Stomach smooth muscle (tissue), 2 donors: Measurements from ENCODE around the gene GLCE.

Experiments used
- H3K27ac ChIP-seq: one replicate; pipeline ENCODE4 v1.7.0; 2013; ENCODE audit warnings: mild to moderate bottlenecking, low read length, inconsistent platforms
- H3K27me3 ChIP-seq, 2 donors: one replicate each; pipeline ENCODE4 v1.7.0; 2013; ENCODE audit warnings: low read length in 2 of 2; ENCODE audit not compliant: insufficient read depth in 2 of 2, control insufficient read depth in 1 of 2
- H3K36me3 ChIP-seq, 2 donors: one replicate each; pipeline ENCODE4 v1.7.0; 2013; ENCODE audit warnings: low read length in 2 of 2; ENCODE audit not compliant: control insufficient read depth in 2 of 2, insufficient read depth in 2 of 2
- H3K4me1 ChIP-seq: one replicate; pipeline ENCODE4 v1.7.0; 2013; ENCODE audit warnings: low read length; ENCODE audit not compliant: control insufficient read depth, insufficient read depth
- H3K4me3 ChIP-seq, 2 donors: one replicate each; pipeline ENCODE4 v1.7.0; 2013; ENCODE audit warnings: low read length in 2 of 2
- H3K9ac ChIP-seq, 2 donors: one replicate each; pipeline ENCODE4 v1.7.0; 2013; ENCODE audit warnings: low read length in 2 of 2, mild to moderate bottlenecking in 1 of 2
- H3K9me3 ChIP-seq, 2 donors: one replicate each; pipeline ENCODE4 v1.7.0; 2013; ENCODE audit warnings: low read length in 2 of 2; ENCODE audit not compliant: control insufficient read depth in 2 of 2
- donor health status: healthy.
- donor health status: Pancreatic carcinoma.

The GLCE gene

DNA sequence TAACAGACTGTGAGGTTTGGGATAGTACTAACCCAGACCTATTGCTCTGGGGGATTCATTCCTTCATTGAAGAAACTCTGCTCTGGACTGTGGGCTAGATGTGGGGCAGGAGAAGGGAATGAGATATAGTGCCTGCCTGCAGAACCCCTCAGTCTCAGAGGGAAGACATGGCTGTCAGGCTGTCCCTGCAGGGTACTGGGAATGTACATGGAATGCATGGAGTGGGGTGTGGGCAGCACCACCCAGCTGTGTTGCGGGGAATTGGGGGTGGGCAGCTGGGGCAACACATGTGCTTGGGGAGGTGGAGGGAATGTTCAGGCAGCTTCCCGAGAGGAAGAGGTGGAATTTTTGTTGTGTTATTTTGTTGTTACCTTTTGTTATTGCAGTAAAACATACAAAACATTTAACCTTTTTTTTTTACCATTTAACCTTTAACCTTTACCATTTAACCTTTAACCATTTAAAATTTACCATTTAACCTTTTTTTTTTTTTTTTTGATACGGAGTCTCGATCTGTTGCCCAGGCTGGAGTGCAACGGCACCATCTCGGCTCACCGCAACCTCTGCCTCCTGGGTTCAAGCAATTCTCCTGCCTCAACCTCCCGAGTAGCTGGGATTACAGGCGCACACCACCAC, 145.6 kb downstream of the GLCE start:
- no peak overlapping the region for H3K27ac ChIP-seq
- no peaks in the 10 kb centered on the region for H3K36me3 ChIP-seq
- no peak overlapping the region for H3K4me3 ChIP-seq
- peaks cover 9 to 12% of the 10 kb centered on the region in 2 donors for H3K27me3 ChIP-seq
- H3K9me3 ChIP-seq, result peaks cover 0 to 3% of the 10 kb centered on the region in 2 donors
- H3K4me1 ChIP-seq, result no peaks in the 10 kb centered on the region
- no peak overlapping the region for H3K9ac ChIP-seq

DNA sequence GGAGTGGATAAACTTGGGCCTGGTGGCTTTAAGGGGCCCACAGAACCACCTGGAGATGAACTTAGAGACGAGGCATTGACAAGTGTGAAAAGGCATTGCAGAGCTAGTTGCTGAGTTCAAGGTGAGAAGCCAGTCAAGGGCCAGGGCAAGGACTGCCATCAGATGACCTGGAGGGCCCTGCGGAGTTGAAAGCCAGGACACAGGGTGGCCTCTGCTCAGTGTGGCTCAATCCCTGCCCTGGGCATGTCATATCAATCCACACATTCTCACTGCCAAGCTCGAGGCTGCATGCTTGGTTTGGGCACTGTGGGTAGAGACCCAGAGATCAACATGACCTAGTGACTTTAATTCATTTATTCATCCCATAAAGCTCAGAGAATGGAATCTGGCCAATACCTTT, 147.5 kb downstream of the GLCE start:
- Histone ChIP-seq H3K4me1 (no peaks in the 10 kb centered on the region), H3K36me3 (no peaks in the 10 kb centered on the region), H3K9ac (no peak overlapping the region), H3K9me3 (peaks cover 0 to 3% of the 10 kb centered on the region in 2 donors), H3K27me3 (peaks cover 0 to 6% of the 10 kb centered on the region in 2 donors), H3K4me3 (no peak overlapping the region), H3K27ac (no peak overlapping the region)

DNA sequence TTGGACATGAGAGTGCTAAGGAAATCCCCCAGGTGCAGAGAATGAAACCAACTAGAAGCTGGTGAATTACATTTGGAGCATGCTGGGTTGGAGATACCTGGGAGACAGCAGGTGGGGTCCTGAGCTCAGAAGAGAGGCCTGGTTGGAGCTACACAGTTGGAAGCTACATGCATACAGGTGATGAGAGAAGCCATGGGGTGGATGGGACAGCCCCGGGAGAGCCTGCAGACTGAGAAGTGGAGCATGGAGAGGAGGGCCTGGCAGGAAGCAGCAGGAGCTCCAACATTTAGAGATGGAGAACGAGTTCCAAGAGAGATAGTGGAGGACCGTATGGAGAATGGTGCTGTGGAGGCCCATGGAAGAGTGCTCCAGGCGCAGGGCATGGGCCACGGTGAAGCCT, 148.5 kb downstream of the GLCE start:
- peaks cover 3% of the 10 kb centered on the region for H3K4me1 ChIP-seq
- no peak overlapping the region for H3K9ac ChIP-seq
- no peak overlapping the region for H3K4me3 ChIP-seq
- H3K27me3 ChIP-seq, result peaks cover 0 to 7% of the 10 kb centered on the region in 2 donors
- no peak overlapping the region for H3K27ac ChIP-seq
- no peaks in the 10 kb centered on the region for H3K36me3 ChIP-seq
- peaks cover 0 to 3% of the 10 kb centered on the region in 2 donors for H3K9me3 ChIP-seq

DNA sequence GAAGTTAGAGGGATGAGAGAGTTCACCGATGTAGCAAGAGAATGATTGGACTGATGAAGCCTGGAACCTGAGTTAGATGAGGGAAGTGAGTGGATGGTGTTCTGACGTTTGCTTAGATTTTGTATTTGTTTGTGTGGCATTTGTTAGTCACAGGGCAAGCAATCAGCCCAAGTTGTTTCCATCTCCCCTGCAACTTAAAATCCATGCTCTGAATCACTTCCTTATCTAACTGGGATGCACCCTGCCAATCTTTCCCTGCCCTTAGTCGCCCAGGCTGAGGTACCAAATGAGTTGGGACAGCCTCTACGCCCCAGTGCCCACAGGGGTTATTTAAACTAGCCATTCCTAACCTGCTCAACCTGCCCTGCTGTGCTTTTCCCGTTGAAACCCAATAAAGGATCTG, 150.9 kb downstream of the GLCE start:
- H3K4me1 ChIP-seq, result peaks cover 3% of the 10 kb centered on the region
- no peak overlapping the region for H3K27ac ChIP-seq
- no peak overlapping the region for H3K4me3 ChIP-seq

DNA sequence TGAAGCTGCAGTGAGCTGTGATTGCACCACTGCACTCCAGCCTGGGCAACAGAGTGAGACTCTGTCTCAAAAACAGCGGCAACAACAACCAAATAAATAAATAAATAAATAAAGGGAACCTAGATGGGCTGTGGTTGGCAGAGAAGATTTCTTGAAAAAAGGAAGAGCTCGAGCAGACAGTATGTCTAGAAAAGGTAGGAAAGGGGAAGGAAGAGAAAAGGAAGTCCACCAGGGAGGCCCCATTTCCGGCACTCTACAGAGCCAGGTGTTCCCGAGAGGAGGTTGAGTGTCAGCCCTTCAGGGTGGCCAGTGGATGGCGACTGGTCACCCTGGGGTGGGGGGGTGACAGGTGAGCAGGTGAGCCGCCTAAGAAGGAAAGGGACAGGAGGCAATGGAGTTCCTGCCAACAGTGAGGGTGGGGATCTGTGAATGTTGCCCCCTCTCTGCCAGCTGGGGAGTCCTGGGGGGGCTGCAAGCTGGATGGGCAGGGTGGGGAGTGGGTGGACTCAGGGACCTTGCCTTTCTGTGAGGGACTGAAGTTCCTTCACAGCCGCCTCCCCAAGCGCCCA, 153.1 kb downstream of the GLCE start:
- Histone ChIP-seq H3K27ac (no peak overlapping the region), H3K4me3 (no peak overlapping the region), H3K9ac (no peak overlapping the region), H3K27me3 (peaks cover 0 to 9% of the 10 kb centered on the region in 2 donors), H3K36me3 (no peaks in the 10 kb centered on the region), H3K9me3 (no peaks in the 10 kb centered on the region), H3K4me1 (peaks cover 3% of the 10 kb centered on the region)

More for the DNA sequence above, 150.9 kb downstream of the GLCE start:
- Histone ChIP-seq H3K9ac (no peak overlapping the region), H3K36me3 (no peaks in the 10 kb centered on the region), H3K9me3 (peaks cover 0 to 3% of the 10 kb centered on the region in 2 donors), H3K27me3 (peaks cover 0 to 7% of the 10 kb centered on the region in 2 donors)

DNA sequence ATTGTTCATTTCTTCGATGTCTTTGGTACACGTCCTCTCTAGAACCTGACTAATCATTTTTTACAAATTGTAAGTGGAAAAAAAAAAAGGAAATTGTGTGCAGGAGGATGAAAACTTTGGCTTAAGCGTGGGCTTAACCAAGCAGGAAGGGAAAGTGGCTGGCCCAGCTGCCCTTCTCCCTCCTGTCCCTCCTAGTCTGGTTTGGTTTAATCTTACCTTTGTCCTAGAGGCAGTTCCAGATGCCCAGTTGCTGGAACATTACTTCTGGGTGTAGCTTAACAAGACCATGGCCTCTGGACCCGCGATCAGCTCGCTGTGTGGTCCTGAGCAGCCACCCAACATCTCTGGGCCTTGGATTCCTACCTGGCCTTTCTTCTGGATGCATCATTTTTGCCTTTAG, 153.7 kb downstream of the GLCE start:
- Histone ChIP-seq H3K27me3 (peaks cover 0 to 7% of the 10 kb centered on the region in 2 donors), H3K9ac (no peak overlapping the region), H3K27ac (no peak overlapping the region), H3K9me3 (no peaks in the 10 kb centered on the region), H3K4me1 (peaks cover 3% of the 10 kb centered on the region), H3K4me3 (no peak overlapping the region), H3K36me3 (no peaks in the 10 kb centered on the region)

DNA sequence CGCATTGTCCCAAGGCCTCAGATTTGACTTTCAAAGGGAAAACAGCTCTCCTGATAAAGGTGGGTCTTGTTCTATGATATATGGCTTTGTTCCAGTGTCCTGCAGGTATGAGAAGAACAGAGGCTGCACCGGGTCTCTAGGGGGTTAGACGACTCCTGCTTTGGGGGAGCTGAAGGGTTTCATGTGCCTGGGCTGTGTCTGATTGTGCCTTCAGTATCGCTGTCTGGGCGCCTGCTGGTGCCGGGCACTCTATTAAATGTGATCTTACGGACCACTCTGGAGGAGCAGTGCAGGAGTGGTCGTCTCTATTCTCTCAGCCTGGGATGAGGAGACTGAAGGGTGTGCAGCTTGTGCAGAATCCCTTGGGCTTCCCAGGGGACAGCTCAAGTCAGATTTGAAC, 154.3 kb downstream of the GLCE start:
- no peak overlapping the region for H3K9ac ChIP-seq
- peaks cover 3% of the 10 kb centered on the region for H3K4me1 ChIP-seq
- H3K9me3 ChIP-seq, result no peaks in the 10 kb centered on the region
- H3K27ac ChIP-seq, result no peak overlapping the region
- no peak overlapping the region for H3K4me3 ChIP-seq
- H3K36me3 ChIP-seq, result no peaks in the 10 kb centered on the region
- H3K27me3 ChIP-seq, result peaks cover 0 to 6% of the 10 kb centered on the region in 2 donors

DNA sequence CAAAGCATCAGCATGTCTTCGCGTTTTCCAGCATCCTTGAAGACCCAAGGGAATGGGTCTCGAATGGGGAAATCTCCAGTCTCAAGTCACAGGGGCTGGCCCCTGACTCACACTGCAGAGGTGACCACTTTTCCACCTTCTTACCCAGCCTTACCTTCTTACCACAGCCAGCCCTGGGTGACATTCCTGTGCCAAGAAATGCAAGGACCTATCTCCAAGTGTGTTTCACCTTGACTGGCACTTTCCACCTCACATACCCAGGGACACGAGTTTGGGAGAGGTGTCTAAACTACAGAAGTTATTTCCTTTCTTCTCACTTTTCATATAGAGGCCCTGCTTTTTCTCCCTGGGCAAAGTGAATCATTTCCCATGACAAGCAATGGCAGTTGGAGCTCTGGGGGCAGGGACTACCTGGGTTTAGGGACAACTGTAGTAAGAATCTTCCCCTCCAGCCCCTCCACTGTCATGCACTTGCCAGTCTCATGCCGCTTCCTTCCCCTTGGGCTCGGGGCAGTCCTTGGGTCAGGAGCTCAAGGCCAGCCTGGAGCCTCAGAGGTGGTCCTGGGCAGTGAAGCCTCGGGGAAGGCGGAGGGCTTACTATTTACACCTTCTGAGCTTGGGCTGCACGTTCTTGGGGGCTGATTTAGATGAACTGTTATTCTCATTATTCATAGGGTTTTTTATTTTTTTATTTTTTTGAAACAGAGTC, 155.1 kb downstream of the GLCE start:
- H3K36me3 ChIP-seq, result no peaks in the 10 kb centered on the region

DNA sequence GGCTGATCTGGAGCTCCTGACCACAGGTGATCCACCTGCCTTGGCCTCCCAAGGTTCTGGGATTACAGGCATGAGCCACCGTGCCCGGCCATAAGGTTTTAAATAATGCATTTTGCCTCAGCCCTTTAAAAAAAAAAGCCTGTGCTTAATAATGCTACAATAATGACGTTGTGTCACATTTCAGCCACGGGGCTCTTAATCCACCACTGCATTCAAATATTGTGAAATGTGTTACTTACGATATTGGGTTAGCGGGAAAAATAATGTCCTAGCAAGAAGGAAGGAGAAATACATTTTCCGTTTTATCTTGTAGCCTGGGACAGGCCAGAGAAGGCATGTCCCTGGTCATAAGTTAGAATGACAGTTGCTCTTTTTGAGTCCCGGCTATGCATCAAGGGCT, 155.9 kb downstream of the GLCE start:
- Histone ChIP-seq H3K9ac (no peak overlapping the region), H3K9me3 (no peaks in the 10 kb centered on the region), H3K36me3 (no peaks in the 10 kb centered on the region), H3K27ac (no peak overlapping the region), H3K4me3 (no peak overlapping the region), H3K4me1 (peaks cover 3% of the 10 kb centered on the region), H3K27me3 (peaks cover 0 to 6% of the 10 kb centered on the region in 2 donors)

More for the DNA sequence above, 155.1 kb downstream of the GLCE start:
- H3K27me3 ChIP-seq, result peaks cover 0 to 6% of the 10 kb centered on the region in 2 donors
- H3K9ac ChIP-seq, result no peak overlapping the region
- no peak overlapping the region for H3K27ac ChIP-seq
- H3K4me1 ChIP-seq, result peaks cover 3% of the 10 kb centered on the region
- no peak overlapping the region for H3K4me3 ChIP-seq
- H3K9me3 ChIP-seq, result no peaks in the 10 kb centered on the region

DNA sequence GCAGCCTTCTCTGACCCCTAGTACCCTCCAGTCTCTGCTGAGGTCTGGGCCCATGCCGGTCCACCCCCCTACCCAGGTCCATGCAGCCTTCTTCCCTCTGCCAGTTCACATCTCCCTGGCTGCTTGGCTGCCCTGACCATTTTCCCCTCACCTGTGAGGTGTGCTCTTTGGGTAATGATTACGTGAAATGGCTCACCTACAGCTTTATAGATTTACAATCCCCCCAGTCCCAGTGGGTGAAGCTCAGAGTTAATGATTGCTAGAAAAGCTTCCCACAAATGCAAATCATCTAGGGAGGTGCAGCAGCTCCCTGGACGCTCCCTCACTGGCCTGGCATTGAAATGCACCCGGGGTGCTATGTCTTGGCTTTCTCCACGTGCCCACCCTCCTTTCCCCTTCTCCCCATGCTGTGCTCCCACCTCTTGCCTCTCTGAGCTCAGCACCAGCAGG, 157.0 kb downstream of the GLCE start:
- Histone ChIP-seq H3K9ac (no peak overlapping the region), H3K36me3 (no peaks in the 10 kb centered on the region), H3K27ac (no peak overlapping the region), H3K9me3 (no peaks in the 10 kb centered on the region), H3K4me3 (no peak overlapping the region), H3K27me3 (peaks cover 0 to 6% of the 10 kb centered on the region in 2 donors), H3K4me1 (peaks cover 3% of the 10 kb centered on the region)

DNA sequence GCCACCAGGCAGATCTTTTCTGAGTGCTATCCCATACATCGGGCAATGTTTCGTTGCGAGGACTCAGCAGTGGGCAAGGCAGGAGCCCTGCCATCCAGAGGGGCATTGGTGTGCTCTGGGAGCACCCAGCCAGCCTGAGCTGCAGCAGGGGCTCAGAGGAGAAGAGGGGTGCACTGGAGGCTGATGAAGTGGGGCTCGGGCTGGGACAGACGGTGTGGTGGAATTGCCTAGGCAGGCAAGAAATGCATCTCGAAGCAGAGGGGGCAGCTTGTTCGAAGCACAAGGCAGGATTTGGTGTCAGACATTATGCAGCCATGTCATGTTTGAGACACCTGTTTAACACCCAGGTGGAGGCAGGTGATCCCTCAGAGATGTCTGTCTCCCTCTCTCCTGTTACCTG, 157.6 kb downstream of the GLCE start:
- peaks cover 0 to 4% of the 10 kb centered on the region in 2 donors for H3K27me3 ChIP-seq
- H3K36me3 ChIP-seq, result no peaks in the 10 kb centered on the region
- no peak overlapping the region for H3K27ac ChIP-seq
- no peak overlapping the region for H3K9ac ChIP-seq
- no peaks in the 10 kb centered on the region for H3K9me3 ChIP-seq
- H3K4me1 ChIP-seq, result peaks cover 3% of the 10 kb centered on the region
- H3K4me3 ChIP-seq, result no peak overlapping the region
